ENCODE results near the gene WDR1.
"Not testable (repeated sequence)": the region's sequence is repeated elsewhere in the genome, so short reads cannot be mapped to it uniquely, and the experiment has no call there.

WDR1 gene

GRCh38 chr4:10130178-10130888 lies 13.7 kb upstream of the WDR1 start:
- DNase-seq (ENCODE audit: low read depth in 2 of 2) = no peak

- DNase-seq (ENCODE audit: low read depth in 2 of 2) = no peak
Observed at GRCh38 chr4:10129196-10130177, 12.9 kb upstream of the WDR1 start.

- no peak for DNase-seq (ENCODE audit: low read depth in 2 of 2)
Observed at GRCh38 chr4:10128761-10129160, 12.2 kb upstream of the WDR1 start.

GRCh38 chr4:10127531-10127930 lies 10.9 kb upstream of the WDR1 start:
- not testable (repeated sequence) for DNase-seq (ENCODE audit: low read depth in 2 of 2)

GRCh38 chr4:10124167-10124930 lies 7.8 kb upstream of the WDR1 start:
- DNase-seq (ENCODE audit: low read depth in 2 of 2) = no peak

- DNase-seq (ENCODE audit: low read depth in 2 of 2) = no peak
Observed at GRCh38 chr4:10123227-10124101, 6.9 kb upstream of the WDR1 start.

- DNase-seq (ENCODE audit: low read depth in 2 of 2) = no peak
Observed at GRCh38 chr4:10122236-10122932, 5.8 kb upstream of the WDR1 start.

- no peak for DNase-seq (ENCODE audit: low read depth in 2 of 2)
Observed at GRCh38 chr4:10121568-10122208, 5.1 kb upstream of the WDR1 start.

- no peak for DNase-seq (ENCODE audit: low read depth in 2 of 2)
Observed at GRCh38 chr4:10120943-10121567, 4.5 kb upstream of the WDR1 start.

GRCh38 chr4:10119773-10120172 lies 3.2 kb upstream of the WDR1 start:
- DNase-seq (ENCODE audit: low read depth in 2 of 2) = no peak

GRCh38 chr4:10119278-10119677 lies 2.7 kb upstream of the WDR1 start:
- DNase-seq (ENCODE audit: low read depth in 2 of 2) = no peak

GRCh38 chr4:10118048-10119004 lies 1.7 kb upstream of the WDR1 start:
- no peak for DNase-seq (ENCODE audit: low read depth in 2 of 2)

- no peak for DNase-seq (ENCODE audit: low read depth in 2 of 2)
Observed at GRCh38 chr4:10117359-10118047, 904 bp upstream of the WDR1 start.

- DNase-seq (ENCODE audit: low read depth in 2 of 2) = no peak
Observed at GRCh38 chr4:10115797-10116568, 616 bp downstream of the WDR1 start.

GRCh38 chr4:10115271-10115796 lies 1.3 kb downstream of the WDR1 start:
- DNase-seq (ENCODE audit: low read depth in 2 of 2) = no peak

- no peak for DNase-seq (ENCODE audit: low read depth in 2 of 2)
Observed at GRCh38 chr4:10114607-10115006, 2.0 kb downstream of the WDR1 start.

- DNase-seq (ENCODE audit: low read depth in 2 of 2) = no peak
Observed at GRCh38 chr4:10114147-10114546, 2.5 kb downstream of the WDR1 start.
